ENCODE data around the gene PRIM1. TPM values are rescaled to one million over a fixed set of nuclear protein-coding genes. Genes with fewer than 3 reads are reported as not detected.

PRIM1 gene
- total RNA-seq, 1 experiment from 2014 or later = 32.3 TPM

GRCh38 chr12:56787498-56787897 is 35.4 kb upstream of the PRIM1 start:
- Histone ChIP-seq H4K20me1 (ENCODE audit: low read length) (no peaks in the 10 kb centered on the region), H3K9me2 (replicated peaks; ENCODE audit: low read length) (no peaks in the 10 kb centered on the region), H3K27me3 (ENCODE audit: low read length) (no peaks in the 10 kb centered on the region), H3K9me3 (ENCODE audit: low read length) (no peaks in the 10 kb centered on the region), H3K27ac (ENCODE audit: low read length) (no peak overlapping the region), H3F3A (ENCODE audit: low read length, unreplicated experiment) (no peaks in the 10 kb centered on the region), H3K4me1 (ENCODE audit: insufficient read depth, low read length) (no peaks in the 10 kb centered on the region), H3K9ac (ENCODE audit: low read length) (no peak overlapping the region), H3K79me2 (ENCODE audit: low read length) (no peaks in the 10 kb centered on the region), H3K4me2 (ENCODE audit: low read length) (no peak overlapping the region), H3K4me3 (ENCODE audit: low read length) (no peak overlapping the region), H2AFZ (ENCODE audit: low read length) (no peak overlapping the region), H3K36me3 (ENCODE audit: low read depth, low read length) (no peaks in the 10 kb centered on the region)
- POLR2A ChIA-PET (ENCODE audit: unreplicated experiment) = no interaction called here
- DNase-seq = no peak
- intact Hi-C loops (cut with micrococcal nuclease) = no loop called here
- no TSS peak for BruUV-seq (replicated peaks)
- TF ChIP-seq CTCF (conservative IDR thresholded peaks at IDR 0.05; ENCODE audit: low read depth, low read length) = no peak
- no peak for TF ChIP-seq EZH2phosphoT487 (IDR thresholded peaks at IDR 0.05; ENCODE audit: borderline replicate concordance, low read length)
- no peak for TF ChIP-seq EZH2 (IDR thresholded peaks at IDR 0.05; ENCODE audit: low read length, unreplicated experiment)
- no peak for ATAC-seq
- CTCF ChIA-PET = no interaction called here

DNA sequence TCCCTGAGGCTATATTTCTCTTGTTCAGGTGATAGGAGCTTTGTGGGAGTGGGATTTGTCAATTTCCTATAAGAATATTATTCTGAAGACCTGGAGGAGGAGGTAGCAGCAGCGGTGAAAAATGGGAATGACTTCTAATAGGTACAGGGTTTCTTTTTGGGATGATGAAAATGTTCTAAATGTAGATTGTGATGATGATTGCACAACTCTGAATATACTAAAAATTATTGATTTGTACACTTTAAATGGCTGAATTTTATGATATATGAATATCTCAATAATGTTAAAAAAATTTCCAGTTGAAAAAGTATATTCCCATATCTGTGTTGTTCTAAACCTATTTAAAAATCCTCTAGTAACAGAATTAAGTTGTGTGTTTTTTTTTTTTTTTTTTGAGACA is 33.8 kb upstream of the PRIM1 start:
- Histone ChIP-seq H3K27me3 (ENCODE audit: low read length) (no peaks in the 10 kb centered on the region), H3K9ac (ENCODE audit: low read length) (no peak overlapping the region), H3K27ac (ENCODE audit: low read length) (no peak overlapping the region), H3K9me2 (replicated peaks; ENCODE audit: low read length) (no peaks in the 10 kb centered on the region), H3K36me3 (ENCODE audit: low read depth, low read length) (no peaks in the 10 kb centered on the region), H2AFZ (ENCODE audit: low read length) (no peak overlapping the region), H4K20me1 (ENCODE audit: low read length) (no peaks in the 10 kb centered on the region), H3K4me1 (ENCODE audit: insufficient read depth, low read length) (no peaks in the 10 kb centered on the region), H3K79me2 (ENCODE audit: low read length) (no peaks in the 10 kb centered on the region), H3K4me3 (ENCODE audit: low read length) (no peak overlapping the region), H3K4me2 (ENCODE audit: low read length) (no peak overlapping the region), H3F3A (ENCODE audit: low read length, unreplicated experiment) (no peaks in the 10 kb centered on the region), H3K9me3 (ENCODE audit: low read length) (no peaks in the 10 kb centered on the region)
- ATAC-seq (no peak), DNase-seq (no peak)
- no TSS peak for BruUV-seq (replicated peaks)
- intact Hi-C loops (cut with micrococcal nuclease) = no loop called here
- CTCF ChIA-PET = no interaction called here
- TF ChIP-seq EZH2phosphoT487 (IDR thresholded peaks at IDR 0.05; ENCODE audit: borderline replicate concordance, low read length) (no peak), CTCF (conservative IDR thresholded peaks at IDR 0.05; ENCODE audit: low read depth, low read length) (no peak), EZH2 (IDR thresholded peaks at IDR 0.05; ENCODE audit: low read length, unreplicated experiment) (no peak)
- POLR2A ChIA-PET (ENCODE audit: unreplicated experiment) = no interaction called here

DNA sequence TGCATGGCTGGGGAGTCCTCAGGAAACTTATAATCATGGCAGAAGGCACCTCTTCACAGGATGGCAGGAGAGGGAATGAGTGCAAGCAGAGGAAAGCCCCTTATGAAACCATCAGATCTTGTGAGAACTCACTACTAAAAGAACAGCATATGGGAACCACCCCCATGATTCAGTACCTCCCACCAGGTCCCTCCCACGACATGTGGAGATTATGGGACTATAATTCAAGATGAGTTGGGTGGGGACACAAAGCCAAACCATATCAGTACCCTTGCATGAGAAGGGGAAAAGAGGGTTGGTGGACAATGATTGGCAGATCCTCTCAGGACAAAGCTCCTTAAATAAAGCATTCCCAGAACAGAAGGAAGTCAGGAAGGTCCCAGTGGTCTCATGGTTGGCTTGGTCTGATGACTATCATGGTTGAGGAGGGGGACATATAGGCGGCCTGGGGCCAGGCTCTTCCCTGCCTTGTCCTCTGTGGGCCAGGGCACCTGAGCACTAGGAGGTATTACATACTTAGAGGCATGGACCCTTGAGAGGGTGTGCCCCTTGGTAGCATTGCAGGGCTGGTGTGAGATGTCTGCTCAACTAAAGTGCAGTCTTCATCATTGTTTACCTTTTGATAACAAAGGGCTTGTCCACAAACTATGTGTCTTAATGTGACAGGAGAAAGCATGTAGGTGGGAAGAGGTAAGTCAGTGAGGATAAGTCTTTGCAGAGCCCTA is 33.2 kb upstream of the PRIM1 start:
- H3K9me2 ChIP-seq (replicated peaks; ENCODE audit: low read length) = no peaks in the 10 kb centered on the region
- H3K27ac ChIP-seq (ENCODE audit: low read length) = no peak overlapping the region
- H3K36me3 ChIP-seq (ENCODE audit: low read depth, low read length) = no peaks in the 10 kb centered on the region
- no peaks in the 10 kb centered on the region for H3K4me1 ChIP-seq (ENCODE audit: insufficient read depth, low read length)
- CTCF ChIA-PET = no interaction called here
- no peak overlapping the region for H3K9ac ChIP-seq (ENCODE audit: low read length)
- POLR2A ChIA-PET (ENCODE audit: unreplicated experiment) = no interaction called here
- no peaks in the 10 kb centered on the region for H3K27me3 ChIP-seq (ENCODE audit: low read length)
- BruUV-seq (replicated peaks) = no TSS peak
- no peaks in the 10 kb centered on the region for H4K20me1 ChIP-seq (ENCODE audit: low read length)
- no peaks in the 10 kb centered on the region for H3F3A ChIP-seq (ENCODE audit: low read length, unreplicated experiment)
- no peaks in the 10 kb centered on the region for H3K79me2 ChIP-seq (ENCODE audit: low read length)
- intact Hi-C loops (cut with micrococcal nuclease) = no loop called here
- ATAC-seq (no peak), DNase-seq (no peak)
- no peak overlapping the region for H3K4me3 ChIP-seq (ENCODE audit: low read length)
- no peak overlapping the region for H3K4me2 ChIP-seq (ENCODE audit: low read length)
- no peak for TF ChIP-seq EZH2 (IDR thresholded peaks at IDR 0.05; ENCODE audit: low read length, unreplicated experiment)
- TF ChIP-seq EZH2phosphoT487 (IDR thresholded peaks at IDR 0.05; ENCODE audit: borderline replicate concordance, low read length) = no peak
- no peak for TF ChIP-seq CTCF (conservative IDR thresholded peaks at IDR 0.05; ENCODE audit: low read depth, low read length)
- H2AFZ ChIP-seq (ENCODE audit: low read length) = no peak overlapping the region
- H3K9me3 ChIP-seq (ENCODE audit: low read length) = no peaks in the 10 kb centered on the region
